IPS-15b (cell line): ENCODE results near the gene DHRS4L2.
"Not testable (repeated sequence)": the region's sequence is repeated elsewhere in the genome, so short reads cannot be mapped to it uniquely, and the experiment has no call there.

Experiments used
- H3K27me3 ChIP-seq: one replicate; pipeline ENCODE4 v1.6.1; 2013; ENCODE audit warnings: low read length; ENCODE audit not compliant: control insufficient read depth, insufficient read depth
- H3K36me3 ChIP-seq: one replicate; pipeline ENCODE4 v1.6.1; 2013; ENCODE audit warnings: low read length; ENCODE audit not compliant: control insufficient read depth, insufficient read depth
- H3K4me1 ChIP-seq: one replicate; pipeline ENCODE4 v1.6.1; 2013; ENCODE audit warnings: mild to moderate bottlenecking, low read length; ENCODE audit not compliant: control insufficient read depth, insufficient read depth
- H3K4me3 ChIP-seq: one replicate; pipeline ENCODE4 v1.5.1; 2013; ENCODE audit warnings: low read depth, low read length
- H3K9ac ChIP-seq: one replicate; pipeline ENCODE4 v1.6.1; 2013; ENCODE audit warnings: low read depth, mild to moderate bottlenecking, low read length
- H3K9me3 ChIP-seq: one replicate; pipeline ENCODE4 v1.6.1; 2013; ENCODE audit warnings: mild to moderate bottlenecking, low read length; ENCODE audit not compliant: control insufficient read depth, insufficient read depth

DHRS4L2 gene

DNA sequence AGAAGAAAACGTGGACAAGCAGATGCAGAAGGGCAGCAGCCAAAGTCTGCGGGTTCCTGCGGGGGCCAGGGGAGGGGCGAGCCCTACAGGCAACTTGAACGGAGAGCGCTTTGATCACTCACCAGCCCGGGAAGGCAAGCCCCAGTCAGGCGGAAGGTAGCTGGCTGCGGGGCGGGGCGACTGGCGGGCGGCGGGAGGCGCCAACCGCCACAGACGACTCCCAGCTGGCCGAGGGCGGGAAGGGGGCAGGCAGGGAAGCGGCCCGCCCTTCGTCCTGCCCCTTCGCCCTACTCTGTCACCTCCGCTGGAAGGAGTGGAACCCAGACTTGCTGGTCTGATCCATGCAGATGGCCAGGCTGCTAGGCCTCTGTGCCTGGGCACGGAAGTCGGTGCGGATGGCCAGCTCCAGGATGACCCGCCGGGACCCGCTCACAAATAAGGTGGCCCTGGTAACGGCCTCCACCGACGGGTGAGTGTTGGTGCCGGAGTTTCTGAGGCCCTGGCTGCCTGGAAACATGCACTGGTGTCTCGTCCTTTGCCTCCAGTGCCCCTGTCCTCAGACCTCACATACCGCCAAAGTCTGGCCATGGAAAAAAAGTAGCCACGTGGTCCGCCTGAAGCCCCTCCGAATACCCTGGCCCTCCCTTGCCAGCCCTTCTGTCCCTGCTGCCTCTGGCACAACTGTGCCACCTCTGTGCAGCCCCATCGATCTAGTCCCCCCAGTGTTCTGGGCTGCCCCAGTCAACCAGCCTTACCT, at the start of gene DHRS4L2:
TSS of gene DHRS4L2 (plus strand) at position 323 of the 757 bp plus-strand sequence. CDS start at position 342, 19 bp downstream.
- not testable (repeated sequence) for H3K4me1 ChIP-seq, H3K9me3 ChIP-seq, H3K36me3 ChIP-seq, H3K27me3 ChIP-seq, H3K9ac ChIP-seq
- peak within 1 kb of the TSS; percentile 43 for H3K4me3 ChIP-seq

DNA sequence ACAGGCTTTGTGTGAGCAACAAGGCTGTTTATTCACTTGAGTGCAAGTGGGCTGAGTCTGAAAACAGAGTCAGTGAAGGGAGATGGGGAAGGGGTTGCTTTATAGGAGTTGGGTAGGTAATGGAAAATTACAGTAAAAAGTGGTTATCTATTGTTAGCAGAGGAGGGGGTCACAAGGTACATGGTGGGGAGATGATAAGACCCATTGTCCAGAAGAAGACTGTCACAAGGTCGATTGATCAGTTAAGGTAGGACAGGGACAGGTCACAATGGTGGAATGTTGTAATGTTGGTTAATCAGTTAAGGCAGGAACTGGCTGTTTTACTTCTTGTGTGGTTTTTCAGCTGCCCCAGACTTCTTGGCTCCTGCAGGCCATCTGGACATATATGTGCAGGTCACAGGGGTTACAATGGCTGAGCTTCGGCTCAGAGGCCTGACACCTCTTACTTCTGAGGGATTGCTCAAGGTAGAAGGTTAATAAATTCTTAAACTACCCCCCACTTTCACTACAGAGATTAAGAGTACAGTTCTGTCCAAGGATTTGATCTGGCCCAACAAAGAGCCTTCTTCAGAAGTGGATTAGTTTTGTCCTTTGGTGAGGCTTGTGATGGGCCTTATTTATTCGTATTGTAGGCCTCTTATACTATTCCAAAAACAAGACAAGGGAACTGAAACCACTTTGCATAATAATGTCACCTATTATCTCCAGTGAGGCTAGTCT, 49.0 kb upstream of the DHRS4L2 start:
- Histone ChIP-seq H3K4me1 (no peaks in the 10 kb centered on the region), H3K27me3 (no peaks in the 10 kb centered on the region), H3K36me3 (no peaks in the 10 kb centered on the region), H3K9me3 (no peaks in the 10 kb centered on the region), H3K4me3 (no peak overlapping the region), H3K9ac (no peak overlapping the region)

DNA sequence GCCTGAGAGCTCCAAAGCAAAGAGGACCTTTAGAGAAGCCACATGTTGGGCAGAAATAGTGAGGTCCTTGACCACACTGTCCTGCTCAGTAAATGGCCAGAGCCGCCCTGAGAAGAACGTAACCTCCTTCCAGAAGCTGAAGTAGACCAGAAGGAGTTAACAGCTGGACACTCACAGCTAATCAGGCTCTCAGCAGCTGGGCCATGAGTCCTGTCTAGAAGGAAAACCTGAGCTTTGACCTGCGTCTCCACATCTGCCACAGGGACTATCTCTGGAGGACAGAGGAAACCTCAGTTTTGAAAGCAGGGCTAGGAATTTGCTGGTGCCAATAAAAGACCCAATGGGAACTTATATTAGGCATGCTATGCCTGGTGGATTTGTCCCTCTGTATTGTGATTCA, 47.5 kb upstream of the DHRS4L2 start:
- H3K9me3 ChIP-seq = no peaks in the 10 kb centered on the region
- H3K9ac ChIP-seq = no peak overlapping the region
- H3K4me3 ChIP-seq = no peak overlapping the region
- H3K4me1 ChIP-seq = no peaks in the 10 kb centered on the region
- no peaks in the 10 kb centered on the region for H3K36me3 ChIP-seq
- H3K27me3 ChIP-seq = no peaks in the 10 kb centered on the region

DNA sequence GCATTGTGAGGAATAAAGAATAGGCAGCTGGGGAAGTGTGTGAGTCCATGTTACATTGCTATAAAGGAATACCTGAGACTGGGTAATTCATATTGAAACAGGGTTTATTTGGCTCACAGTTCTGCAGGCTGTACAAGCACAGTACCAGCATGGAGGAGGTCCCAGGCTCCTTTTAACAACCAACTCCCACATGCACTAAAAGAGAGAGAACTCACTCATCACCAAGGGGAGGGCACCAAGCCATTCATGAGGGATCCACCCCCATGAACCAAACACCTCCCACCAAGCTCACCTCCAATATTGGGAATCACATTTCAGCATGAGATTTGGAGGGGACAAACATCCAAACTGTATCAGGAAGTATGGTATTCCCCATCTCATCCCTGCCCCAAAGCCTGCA, 47.1 kb upstream of the DHRS4L2 start:
- Histone ChIP-seq H3K4me3 (no peak overlapping the region), H3K9ac (no peak overlapping the region), H3K36me3 (no peaks in the 10 kb centered on the region), H3K4me1 (no peaks in the 10 kb centered on the region), H3K27me3 (no peaks in the 10 kb centered on the region), H3K9me3 (no peaks in the 10 kb centered on the region)

DNA sequence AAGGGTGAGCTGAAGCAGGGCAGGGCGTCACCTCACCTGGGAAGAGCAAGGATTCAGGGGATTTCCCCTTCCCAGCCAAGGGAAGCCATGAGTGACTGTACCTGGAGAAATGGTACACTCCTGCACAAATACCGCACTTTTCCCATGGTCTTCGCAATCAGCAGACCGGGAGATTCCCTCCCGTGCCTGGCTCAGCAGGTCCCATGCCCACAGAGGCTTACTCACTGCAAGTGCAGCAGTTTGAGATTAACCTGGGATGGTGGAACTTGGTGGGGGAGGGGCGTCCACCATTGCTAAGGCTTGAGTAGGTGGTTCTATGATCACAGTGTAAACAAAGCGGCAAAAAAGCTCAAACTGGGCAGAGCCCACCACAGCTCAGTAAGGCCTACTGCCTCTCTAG, 46.1 kb upstream of the DHRS4L2 start:
- H3K9ac ChIP-seq = no peak overlapping the region
- H3K9me3 ChIP-seq = no peaks in the 10 kb centered on the region

DNA sequence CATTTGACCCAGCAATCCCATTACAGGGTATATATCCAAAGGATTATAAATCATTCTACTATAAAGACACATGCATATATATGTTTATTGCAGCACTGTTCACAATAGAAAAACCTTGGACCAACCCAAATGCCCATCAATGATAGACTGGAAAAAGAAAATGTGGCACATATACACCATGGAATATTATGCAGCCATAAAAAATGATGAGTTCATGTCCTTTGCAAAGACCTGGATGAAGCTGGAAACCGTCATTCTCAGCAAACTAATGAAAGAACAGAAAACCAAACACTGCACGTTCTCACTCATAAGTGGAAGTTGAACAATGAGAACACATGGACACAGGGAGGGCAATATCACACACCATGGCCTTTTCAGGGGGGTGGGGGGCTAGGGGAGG, 39.7 kb upstream of the DHRS4L2 start:
- not testable (repeated sequence) for H3K27me3 ChIP-seq

More for the DNA sequence above, 46.1 kb upstream of the DHRS4L2 start:
- Histone ChIP-seq H3K36me3 (no peaks in the 10 kb centered on the region), H3K4me1 (no peaks in the 10 kb centered on the region), H3K4me3 (no peak overlapping the region), H3K27me3 (no peaks in the 10 kb centered on the region)

DNA sequence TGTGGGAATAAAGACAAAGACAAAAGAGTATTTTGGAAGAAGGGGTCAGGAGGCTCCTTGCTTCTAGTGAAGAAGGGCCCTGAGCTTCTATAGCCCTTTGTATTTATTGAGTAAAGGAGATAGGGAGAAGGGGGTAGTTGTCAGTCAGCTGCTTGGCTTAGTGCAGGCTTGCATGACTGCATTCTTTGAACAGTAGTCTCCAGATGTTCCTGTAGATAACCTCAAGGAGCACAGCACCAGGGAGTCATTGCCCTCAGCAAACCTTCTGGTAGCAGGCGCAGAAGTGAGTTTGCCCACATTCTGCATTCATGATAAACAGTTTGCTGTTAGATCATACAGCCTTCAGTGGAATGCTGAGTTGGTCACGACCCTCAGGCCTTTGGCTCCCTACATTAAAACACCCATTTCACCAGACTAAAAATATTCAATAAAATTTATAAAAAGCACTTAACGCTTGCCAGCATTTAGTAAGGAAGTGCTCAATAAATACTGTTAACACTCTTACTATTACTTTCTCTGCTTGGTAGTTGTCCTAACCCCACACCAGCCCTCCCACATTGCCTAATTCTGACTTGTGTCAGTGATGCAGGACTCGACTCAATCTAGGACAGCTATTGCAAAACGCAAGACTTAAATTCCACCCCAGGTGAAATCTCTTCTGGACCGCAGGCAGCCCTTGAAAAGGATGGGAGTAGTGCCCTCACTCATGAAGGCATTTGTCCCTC, 38.2 kb upstream of the DHRS4L2 start:
- no peaks in the 10 kb centered on the region for H3K27me3 ChIP-seq
- H3K4me3 ChIP-seq = no peak overlapping the region
- no peaks in the 10 kb centered on the region for H3K9me3 ChIP-seq
- no peaks in the 10 kb centered on the region for H3K36me3 ChIP-seq
- H3K4me1 ChIP-seq = no peaks in the 10 kb centered on the region
- H3K9ac ChIP-seq = no peak overlapping the region

More for the DNA sequence above, 39.7 kb upstream of the DHRS4L2 start:
- not testable (repeated sequence) for H3K9me3 ChIP-seq, H3K9ac ChIP-seq, H3K36me3 ChIP-seq, H3K4me1 ChIP-seq, H3K4me3 ChIP-seq

DNA sequence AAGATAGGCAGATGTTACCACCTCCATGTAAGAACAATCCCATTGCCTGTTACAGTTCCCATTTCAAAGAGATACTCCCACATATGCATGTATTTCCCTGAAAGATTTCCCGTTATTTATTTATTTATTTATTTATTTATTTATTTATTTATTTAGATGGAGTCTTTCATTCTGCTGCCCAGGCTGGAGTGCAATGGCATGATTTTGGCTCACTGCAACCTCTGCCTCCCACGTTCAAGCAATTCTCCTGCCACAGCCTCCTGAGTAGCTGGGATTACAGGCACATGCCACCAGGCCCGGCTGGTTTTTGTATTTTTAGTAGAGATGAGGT, 37.6 kb upstream of the DHRS4L2 start:
- H3K4me1 ChIP-seq, H3K4me3 ChIP-seq, H3K9ac ChIP-seq, H3K9me3 ChIP-seq, H3K36me3 ChIP-seq, H3K27me3 ChIP-seq: not testable (repeated sequence)

DNA sequence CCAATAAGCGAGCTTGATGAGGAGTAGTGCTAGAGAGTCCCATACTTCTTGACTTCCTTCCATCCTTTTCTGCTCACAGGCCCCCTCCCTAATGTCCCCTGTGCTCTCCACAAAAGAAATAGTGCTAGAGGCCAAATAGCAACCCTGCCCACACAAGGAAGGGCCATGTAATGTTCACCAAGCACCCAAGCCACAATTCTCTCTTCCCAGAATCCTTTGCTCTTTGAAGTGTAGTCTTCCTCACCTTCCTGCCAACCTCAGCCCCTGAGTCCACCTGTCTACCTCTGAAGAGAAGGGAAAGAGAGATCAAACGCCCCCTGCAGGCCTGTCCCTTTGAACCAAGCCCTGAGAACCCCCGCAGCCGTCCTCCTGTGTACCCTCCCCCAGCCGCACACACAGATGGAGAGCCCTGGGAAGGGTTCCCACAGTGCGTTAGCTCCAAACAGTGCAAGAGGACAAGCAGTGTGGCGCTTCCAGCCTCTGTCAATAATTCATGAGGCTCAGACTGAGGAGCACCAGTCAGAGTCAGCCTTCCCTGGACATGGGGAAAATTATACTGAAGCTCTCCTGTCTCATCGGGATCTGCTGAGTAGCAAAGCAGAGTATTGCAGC, 37.0 kb upstream of the DHRS4L2 start:
- Histone ChIP-seq H3K4me3 (no peak overlapping the region), H3K9me3 (no peaks in the 10 kb centered on the region)

DNA sequence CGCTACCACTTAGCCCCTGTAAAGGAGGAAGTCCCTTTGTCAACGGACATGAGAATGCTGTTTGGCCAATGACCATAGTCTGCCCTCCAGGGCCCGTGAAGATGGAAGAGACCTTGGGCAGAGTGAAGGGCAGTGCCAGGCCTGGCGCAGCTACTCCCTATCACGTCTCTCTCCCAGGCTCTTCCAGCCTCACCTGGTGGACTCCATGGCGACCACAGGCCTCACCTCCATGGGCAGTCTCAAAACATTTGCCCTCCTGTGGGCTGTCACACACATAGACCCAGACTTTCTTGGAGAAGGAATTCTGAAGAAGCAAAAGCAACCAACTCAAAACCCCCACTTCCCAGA, 35.6 kb upstream of the DHRS4L2 start:
- H3K9me3 ChIP-seq, H3K4me1 ChIP-seq, H3K36me3 ChIP-seq, H3K27me3 ChIP-seq: not testable (repeated sequence)
- peak overlapping the region; percentile 63 for H3K9ac ChIP-seq
- peak overlapping the region; percentile 98 for H3K4me3 ChIP-seq

More for the DNA sequence above, 37.0 kb upstream of the DHRS4L2 start:
- H3K9ac ChIP-seq = no peak overlapping the region
- H3K36me3 ChIP-seq = no peaks in the 10 kb centered on the region
- no peaks in the 10 kb centered on the region for H3K27me3 ChIP-seq
- H3K4me1 ChIP-seq = no peaks in the 10 kb centered on the region

DNA sequence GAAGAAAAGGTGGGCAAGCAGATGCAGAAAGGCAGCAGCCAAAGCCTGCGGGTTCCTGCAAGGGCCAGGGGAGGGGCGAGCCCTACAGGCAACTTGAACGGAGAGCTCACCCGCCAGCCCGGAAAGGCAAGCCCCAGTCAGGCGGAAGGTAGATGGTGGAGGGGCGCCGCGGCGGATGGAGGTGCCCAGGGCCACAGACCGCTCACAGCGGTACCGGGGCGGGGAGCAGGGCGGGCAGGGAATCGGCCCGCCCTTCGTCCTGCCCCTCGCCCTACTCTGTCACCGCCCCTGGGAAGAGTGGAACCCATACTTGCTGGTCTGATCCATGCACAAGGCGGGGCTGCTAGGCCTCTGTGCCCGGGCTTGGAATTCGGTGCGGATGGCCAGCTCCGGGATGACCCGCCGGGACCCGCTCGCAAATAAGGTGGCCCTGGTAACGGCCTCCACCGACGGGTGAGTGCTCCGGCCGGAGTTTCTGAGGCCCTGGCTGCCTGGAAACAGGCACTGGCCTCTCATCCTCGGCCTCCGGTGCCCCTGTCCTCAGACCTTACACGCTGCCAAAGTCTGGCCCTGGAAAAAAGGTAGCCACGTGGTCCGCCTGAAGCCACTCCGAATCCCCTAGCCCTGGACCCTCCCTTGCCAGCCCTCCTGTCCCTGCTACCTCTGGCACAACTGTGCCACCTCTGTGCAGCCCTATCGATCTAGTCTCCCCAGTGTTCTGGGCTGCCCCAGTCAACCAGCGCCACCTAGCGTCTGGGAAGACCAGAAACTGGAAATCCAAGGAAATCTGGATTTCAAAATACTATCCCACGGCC, 35.1 kb upstream of the DHRS4L2 start, which contains the start of gene DHRS4:
TSS of gene DHRS4 (plus strand) at position 307 of the 815 bp plus-strand sequence. CDS start at position 326, 19 bp downstream.
- no peaks in the 10 kb centered on the region for H3K9me3 ChIP-seq
- H3K9ac ChIP-seq = peak within 1 kb of the TSS; percentile 63
- H3K36me3 ChIP-seq = no peaks in the 10 kb centered on the region
- no peaks in the 10 kb centered on the region for H3K27me3 ChIP-seq
- H3K4me3 ChIP-seq = peak within 1 kb of the TSS; percentile 98
- H3K4me1 ChIP-seq = no peaks in the 10 kb centered on the region
